Stimulated activated CD4-positive, alpha-beta T cell treated with anti-CD3 and anti-CD28 coated beads, Interleukin-15, amount 100 ng/mL, for 1 hour (primary cell): ENCODE results near the gene TBCB.
"Not testable (repeated sequence)": the region's sequence is repeated elsewhere in the genome, so short reads cannot be mapped to it uniquely, and the experiment has no call there.

Experiments used
- DNase-seq, 2 donors: peaks; one replicate each; pipeline ENCODE4 v3.0.0-alpha.2; 2020; ENCODE audit warnings: low read depth in 1 of 2, low spot score in 1 of 2

Gene TBCB

GRCh38 chr19:36169084-36169760 is 54.0 kb downstream of the TBCB start:
- no peak for DNase-seq

DNA sequence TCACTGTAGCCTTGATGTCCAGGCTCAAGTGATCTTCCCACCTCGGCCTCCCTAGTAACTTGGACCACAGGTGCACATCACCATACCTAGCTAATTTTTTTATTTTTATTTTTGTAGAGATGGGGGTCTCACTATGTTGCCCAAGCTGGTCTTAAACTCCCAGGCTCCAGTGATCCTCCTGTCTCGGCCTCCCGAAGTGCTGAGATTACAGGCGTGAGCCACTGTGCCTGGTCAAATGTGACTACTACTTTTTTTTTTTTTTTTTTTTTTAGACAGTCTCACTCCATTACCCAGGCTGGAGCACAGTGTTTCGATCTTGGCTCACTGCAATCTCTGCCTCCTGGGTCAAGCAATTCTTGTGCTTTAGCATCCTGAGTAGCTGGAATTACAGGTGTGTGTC is 57.6 kb downstream of the TBCB start:
- DNase-seq = no peak

DNA sequence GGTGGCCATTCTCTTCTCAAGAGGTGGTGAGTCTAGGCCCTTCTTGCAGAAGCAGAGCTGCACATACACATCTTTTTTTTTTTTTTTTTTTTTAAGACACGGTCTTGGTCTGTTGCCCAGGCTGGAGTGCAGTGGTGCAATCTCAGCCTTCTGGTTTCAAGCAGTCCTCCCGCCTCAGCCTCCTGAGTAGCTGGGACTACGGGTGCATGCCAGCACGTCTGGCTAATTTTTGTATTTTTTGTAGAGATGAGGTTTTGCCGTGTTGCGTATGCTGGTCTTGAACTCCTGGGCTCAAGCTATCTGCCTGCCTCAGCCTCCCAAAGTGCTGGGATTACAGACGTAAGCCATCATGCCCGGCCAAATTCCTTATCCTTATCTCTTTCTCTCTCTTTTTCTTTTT is 58.6 kb downstream of the TBCB start:
- DNase-seq = not testable (repeated sequence)
